Measurements from ENCODE around the gene CEP44. TPM values are rescaled to one million over a fixed set of nuclear protein-coding genes. Genes with fewer than 3 reads are reported as not detected.

CEP44 gene
- total RNA-seq, 1 donor from 2014 or later: 5.2 TPM

DNA sequence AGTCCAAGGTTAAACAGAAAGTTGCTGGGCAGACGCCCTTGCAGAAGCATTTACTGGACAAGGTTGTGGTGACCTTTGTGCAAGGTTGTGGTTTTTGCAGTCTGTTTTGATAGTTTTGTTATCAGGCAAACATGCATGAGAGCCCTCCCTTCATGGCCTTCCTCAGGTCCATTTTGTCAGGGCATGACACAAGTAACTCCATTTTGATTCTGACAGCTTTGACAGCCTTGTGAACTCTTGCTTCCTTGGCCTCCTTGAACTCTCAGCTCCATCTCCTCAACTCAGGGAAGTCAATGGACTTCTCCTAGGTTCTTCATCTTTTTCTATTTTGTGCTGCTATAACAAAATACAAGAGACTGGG is 97.7 kb downstream of the CEP44 start:
- DNase-seq (ENCODE audit: low spot score) (no peak), ATAC-seq (no peak)

Other genes with a start within 250 kb of the CEP44 start
- gene FBXO8, start 244 bp upstream of the CEP44 start, total RNA-seq: 30.7 TPM
- gene HPGD, start 238.6 kb downstream of the CEP44 start, total RNA-seq: 84.3 TPM

All from left lobe of liver (tissue), 2 donors.